Stimulated activated CD4-positive, alpha-beta T cell treated with anti-CD3 and anti-CD28 coated beads, Interleukin-2, amount 100 ng/mL, for 4 hours (primary cell): ENCODE data around the gene MACROH2A1.

Source experiments
- DNase-seq: peaks from one replicate; pipeline ENCODE4 v3.0.0-alpha.2; 2020; ENCODE audit warnings: low read depth

Gene MACROH2A1

GRCh38 chr5:135397084-135397483 is 1.9 kb downstream of the MACROH2A1 start:
- no peak for DNase-seq

GRCh38 chr5:135396459-135397055 is 2.5 kb downstream of the MACROH2A1 start:
- no peak for DNase-seq

GRCh38 chr5:135395866-135396265 is 3.2 kb downstream of the MACROH2A1 start:
- DNase-seq = no peak

- no peak for DNase-seq
Measured at GRCh38 chr5:135395451-135395850, 3.6 kb downstream of the MACROH2A1 start.

DNA sequence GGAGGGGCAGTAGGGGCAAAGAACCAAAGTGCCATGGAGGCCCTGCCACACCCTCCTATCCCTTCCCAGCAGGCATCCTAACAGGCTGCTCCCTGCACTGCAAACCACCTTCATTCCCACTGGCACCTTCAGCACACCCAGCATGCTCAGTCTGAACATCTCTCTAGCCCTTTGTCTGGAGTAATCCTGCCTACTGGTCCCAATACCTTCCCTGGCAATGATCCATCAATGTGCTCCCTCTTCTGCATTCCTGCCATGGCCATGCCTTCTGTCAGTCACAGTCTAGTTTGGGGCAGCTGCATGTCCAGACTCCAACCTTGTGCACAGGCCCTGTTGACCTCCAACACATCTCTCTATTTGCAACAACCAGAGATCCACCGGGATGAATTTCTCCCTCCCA is 4.9 kb downstream of the MACROH2A1 start:
- DNase-seq = no peak

- no peak for DNase-seq
Measured at GRCh38 chr5:135393691-135394090, 5.3 kb downstream of the MACROH2A1 start.

DNA sequence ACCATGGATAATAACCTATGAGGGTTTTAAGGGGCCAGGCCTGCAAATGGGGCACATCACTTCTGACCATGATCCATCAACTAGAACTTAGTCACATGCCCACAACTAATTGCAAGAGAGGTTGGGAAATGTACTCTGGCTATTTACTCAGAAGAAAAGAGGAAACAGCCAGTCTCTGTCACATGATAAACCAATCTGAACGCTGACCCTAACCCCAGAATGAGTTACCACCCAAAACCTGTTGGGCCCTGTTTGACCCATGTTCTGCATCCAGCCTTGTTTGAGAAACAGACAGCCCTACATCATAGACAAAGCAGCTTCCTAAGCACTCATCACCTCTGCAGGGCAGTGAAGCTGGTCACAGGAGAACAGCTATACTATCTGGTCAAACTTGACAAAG is 5.8 kb downstream of the MACROH2A1 start:
- no peak for DNase-seq

GRCh38 chr5:135392256-135392655 is 6.8 kb downstream of the MACROH2A1 start:
- DNase-seq = no peak

- DNase-seq = no peak
Measured at GRCh38 chr5:135391869-135392255, 7.2 kb downstream of the MACROH2A1 start.

- no peak for DNase-seq
Measured at GRCh38 chr5:135391116-135391868, 7.7 kb downstream of the MACROH2A1 start.

DNA sequence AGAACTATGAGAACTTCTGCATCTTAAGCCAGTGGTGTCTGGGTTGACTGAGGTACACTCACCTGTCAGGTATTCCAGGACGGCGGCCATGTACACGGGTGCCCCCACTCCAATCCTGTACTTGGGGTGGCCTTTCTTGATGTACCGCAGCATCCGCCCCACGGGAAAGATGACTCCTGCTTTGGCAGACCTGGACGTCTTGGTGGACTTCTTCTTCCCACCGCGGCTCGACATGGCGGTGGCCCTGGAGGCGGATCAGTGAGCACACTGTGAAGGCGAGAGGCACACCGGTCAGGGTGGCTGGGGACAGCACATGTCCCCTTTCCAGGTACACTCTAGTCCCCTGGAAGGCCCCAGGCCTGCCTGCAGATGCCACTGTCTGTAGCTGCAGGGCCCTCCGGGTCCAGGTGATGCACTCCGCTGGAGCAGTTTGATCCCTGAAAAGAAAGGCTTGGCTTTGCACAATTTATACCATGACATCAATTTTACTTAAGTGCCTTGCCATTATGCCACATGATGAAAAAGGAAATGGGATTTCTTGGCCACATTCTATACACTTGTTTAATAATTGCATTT is 10.1 kb downstream of the MACROH2A1 start:
- no peak for DNase-seq

- no peak for DNase-seq
Measured at GRCh38 chr5:135387629-135387960, 11.4 kb downstream of the MACROH2A1 start.

DNA sequence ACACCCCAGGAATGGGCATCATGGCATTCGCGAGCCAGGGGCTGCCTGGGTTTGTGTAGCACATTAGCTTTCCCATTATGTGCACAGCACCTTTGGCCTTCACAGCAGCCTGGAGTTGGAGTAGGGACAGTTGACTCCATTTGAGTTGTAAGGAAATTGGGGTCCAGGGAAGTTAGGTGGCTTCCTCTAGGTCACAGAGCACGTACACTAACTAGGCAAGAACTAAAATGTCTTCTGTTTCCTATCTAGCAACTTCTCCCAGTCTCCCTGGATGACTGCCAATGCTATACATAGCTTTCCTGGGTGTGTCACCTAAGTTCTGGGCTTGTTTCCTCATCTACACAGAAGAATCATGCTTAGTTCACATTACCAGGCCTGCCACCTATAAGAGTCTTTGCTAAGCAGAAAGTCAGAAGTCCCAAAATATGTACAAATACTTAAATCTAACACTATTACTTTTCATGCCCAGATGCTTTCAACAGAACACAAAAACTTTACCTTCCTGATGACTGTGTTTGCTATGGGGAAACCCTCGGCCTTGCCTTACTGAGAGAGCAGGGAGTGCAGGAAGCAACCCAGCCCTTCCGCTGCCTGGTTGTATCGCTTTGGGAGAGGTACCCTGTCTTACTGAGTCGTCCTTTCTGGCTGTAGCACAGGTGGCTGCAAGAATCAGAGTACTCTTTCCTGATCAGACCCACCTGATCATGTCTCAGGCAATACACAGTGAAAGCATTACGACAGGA is 12.0 kb downstream of the MACROH2A1 start:
- DNase-seq = no peak

DNA sequence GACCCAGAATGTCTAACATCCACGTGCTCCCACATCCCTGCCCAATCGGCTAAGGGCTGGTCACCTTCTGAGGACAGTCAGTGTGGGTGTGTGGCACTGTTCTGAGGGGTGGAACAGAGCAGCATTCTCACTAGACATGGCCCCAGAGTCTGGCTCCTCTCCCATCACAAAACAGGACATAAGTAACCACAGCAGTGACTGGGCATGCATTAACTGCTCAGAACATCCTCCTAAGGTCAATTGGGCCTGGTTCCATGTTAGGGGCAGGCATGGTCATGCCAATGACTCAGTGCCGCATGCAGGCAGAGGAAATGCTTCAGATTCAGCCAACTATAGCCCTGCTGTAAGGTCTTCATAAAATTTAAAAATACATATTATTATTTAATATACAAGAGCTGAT is 12.9 kb downstream of the MACROH2A1 start:
- no peak for DNase-seq

- DNase-seq = no peak
Measured at GRCh38 chr5:135385576-135385975, 13.5 kb downstream of the MACROH2A1 start.

GRCh38 chr5:135384898-135385297 is 14.1 kb downstream of the MACROH2A1 start:
- DNase-seq = no peak

DNA sequence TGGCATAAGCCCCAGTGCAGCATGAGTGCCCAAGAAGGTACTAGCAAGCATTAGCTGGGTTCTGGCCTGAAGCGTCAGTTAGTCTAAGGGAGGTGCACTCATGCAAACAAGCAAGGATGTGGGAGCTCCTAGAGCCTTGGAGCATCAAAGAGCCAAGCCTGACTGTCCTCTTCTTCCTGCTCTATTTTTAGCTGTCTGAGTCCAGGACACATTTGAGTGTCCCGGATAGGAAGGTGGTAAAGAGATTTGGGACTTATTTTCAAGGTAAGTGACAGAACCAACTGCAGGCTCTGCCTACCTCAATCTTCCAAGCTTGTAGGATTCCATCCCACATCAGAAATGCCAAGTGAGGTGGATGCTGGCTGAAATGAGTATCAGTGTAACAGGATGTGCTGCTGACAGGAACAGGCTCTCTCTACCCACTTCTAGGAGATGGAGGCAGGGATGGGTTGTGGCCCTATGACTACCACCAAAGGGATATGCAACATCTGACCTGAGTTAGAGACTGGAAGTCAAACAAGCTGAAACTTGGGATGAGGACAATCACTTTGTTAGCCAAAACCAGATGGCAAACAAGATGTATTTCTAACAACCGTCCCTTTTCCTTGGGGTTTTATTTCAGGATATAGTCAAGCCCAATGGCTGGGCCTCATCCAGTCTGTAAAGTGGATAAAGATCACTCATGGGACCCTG is 15.1 kb downstream of the MACROH2A1 start:
- no peak for DNase-seq

DNA sequence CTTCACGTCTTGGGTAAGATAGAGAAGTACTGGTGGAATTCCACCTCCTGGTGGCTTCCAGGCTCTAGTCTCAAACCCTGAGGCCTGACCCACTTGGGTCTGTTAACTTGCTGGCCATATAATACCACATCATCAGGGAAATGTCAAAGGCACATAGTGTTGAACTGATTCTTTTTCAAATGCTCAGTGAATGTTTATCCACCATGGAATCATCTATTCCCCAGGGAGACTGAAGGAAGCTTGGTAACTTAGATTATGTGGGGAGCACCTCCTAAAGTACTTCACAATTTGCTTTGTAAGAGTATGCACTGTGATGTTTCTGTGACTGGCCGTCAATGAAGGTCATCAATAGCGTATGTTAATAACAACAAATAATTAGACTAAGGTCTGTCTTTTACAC is 16.1 kb downstream of the MACROH2A1 start:
- DNase-seq = no peak

DNA sequence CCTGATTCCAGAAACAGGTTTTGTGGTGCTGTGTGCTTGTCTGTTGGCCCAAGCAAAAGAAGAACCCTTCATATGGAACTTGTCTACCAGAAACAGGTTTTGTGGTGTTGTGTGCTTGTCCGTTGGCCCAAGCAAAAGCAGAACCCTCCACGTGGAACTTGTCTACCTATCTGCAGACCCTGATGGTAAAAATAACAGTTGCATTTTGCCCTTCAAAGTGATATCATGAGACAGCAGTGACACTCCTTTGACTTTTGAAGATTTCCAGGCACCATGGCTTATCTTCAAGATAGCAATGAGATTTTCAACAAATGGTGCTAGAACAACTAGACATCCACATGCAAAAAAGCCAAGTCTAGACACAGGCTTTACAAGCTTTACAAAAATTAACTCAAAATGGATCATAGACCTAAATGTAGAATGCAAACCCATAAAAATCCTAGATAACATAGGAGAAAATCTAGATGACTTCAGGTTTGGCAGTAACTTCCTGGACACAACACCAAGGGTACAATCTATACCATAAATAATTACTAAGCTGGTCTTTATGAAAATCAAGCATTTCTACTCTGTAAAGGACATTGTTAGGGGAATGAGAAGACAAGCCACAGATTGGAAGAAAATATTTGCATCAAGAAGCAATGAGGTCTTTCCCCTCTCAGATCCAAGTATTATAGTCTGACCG is 16.8 kb downstream of the MACROH2A1 start:
- no peak for DNase-seq

DNA sequence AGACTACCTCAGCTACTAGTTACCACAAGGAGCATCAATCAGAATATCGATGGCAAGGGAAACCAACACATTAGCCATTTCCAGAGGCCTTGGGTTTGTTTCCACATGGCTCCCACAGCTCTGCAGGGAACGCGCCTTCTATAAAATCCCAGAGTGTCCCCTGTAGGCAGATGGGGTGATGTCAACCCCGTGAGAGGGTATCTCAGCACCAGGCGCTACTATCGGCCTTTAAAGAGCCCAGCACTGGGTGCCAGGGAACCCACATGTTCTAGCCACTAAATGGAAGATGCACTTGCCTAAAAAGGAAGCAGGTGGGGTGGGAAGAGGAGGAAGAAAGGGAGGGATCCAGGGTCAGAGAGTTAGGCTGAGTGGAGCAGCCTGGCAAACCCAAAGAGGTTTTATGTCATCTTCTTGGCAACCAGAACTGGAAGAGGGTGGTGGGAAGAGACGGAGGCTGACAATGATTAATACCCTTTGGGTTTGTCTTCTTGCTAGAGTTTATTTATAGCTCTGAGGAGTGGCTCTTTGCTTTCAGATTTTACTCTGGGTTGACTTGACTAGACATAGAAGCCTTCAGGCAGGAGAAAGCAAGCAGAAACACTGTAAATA is 19.9 kb downstream of the MACROH2A1 start:
- no peak for DNase-seq
